SK-N-SH treated with all-trans-retinoic acid at 6 μM for 48 hours (cell line): ENCODE results near the gene ANKUB1.
"Not testable (repeated sequence)": the region's sequence is repeated elsewhere in the genome, so short reads cannot be mapped to it uniquely, and the experiment has no call there.

Experiments used
- ATAC-seq: fragments of 200-7000 bp; cut with Tn5 transposase; 3 replicates; pipeline ENCODE4 v1.9.1; 2020; ENCODE audit warnings: mild to moderate bottlenecking, moderate library complexity
- BACH2 ChIP-seq: fragments of 250-450 bp; sonication (Bioruptor Pico); IDR thresholded peaks from 2 replicates; pipeline ENCODE4 v1.9.0; 2021; ENCODE audit warnings: mild to moderate bottlenecking, borderline replicate concordance
- CSDC2 ChIP-seq: fragments of 250-450 bp; sonication (Bioruptor Pico); IDR thresholded peaks from 2 replicates; pipeline ENCODE4 v1.5.0; 2020; ENCODE audit warnings: mild to moderate bottlenecking, moderate library complexity
- GLIS3 ChIP-seq: fragments of 250-450 bp; sonication (Bioruptor Pico); IDR thresholded peaks from 2 replicates; pipeline ENCODE4 v1.5.0; 2020; ENCODE audit warnings: mild to moderate bottlenecking, moderate library complexity
- OSR1 ChIP-seq: fragments of 250-450 bp; sonication (Bioruptor Pico); IDR thresholded peaks from 2 replicates; pipeline ENCODE4 v1.8.0; 2022; ENCODE audit warnings: moderate library complexity, mild to moderate bottlenecking, inconsistent platforms
- PATZ1 ChIP-seq: fragments of 250-450 bp; sonication (Bioruptor Pico); IDR thresholded peaks from 2 replicates; pipeline ENCODE4 v1.8.0; 2020; ENCODE audit warnings: mild to moderate bottlenecking, moderate library complexity, borderline replicate concordance
- PPARA ChIP-seq: fragments of 250-450 bp; sonication (Bioruptor Pico); IDR thresholded peaks from 2 replicates; pipeline ENCODE4 v1.5.0; 2020; ENCODE audit warnings: mild to moderate bottlenecking, borderline replicate concordance
- RARB ChIP-seq: fragments of 250-450 bp; sonication (Bioruptor Pico); IDR thresholded peaks from 2 replicates; pipeline ENCODE4 v1.8.0; 2021; ENCODE audit warnings: mild to moderate bottlenecking, moderate library complexity
- TCF4 ChIP-seq: fragments of 250-450 bp; sonication (Bioruptor Pico); IDR thresholded peaks from 2 replicates; pipeline ENCODE4 v1.8.0; 2021; ENCODE audit warnings: mild to moderate bottlenecking, moderate library complexity, borderline replicate concordance
- TOX ChIP-seq: fragments of 250-450 bp; sonication (Bioruptor Pico); IDR thresholded peaks from 2 replicates; pipeline ENCODE4 v1.8.0; 2021; ENCODE audit warnings: mild to moderate bottlenecking, moderate library complexity, borderline replicate concordance
- TSHZ2 ChIP-seq: fragments of 250-450 bp; sonication (Bioruptor Pico); IDR thresholded peaks from 2 replicates; pipeline ENCODE4 v1.5.0; 2020; ENCODE audit warnings: mild to moderate bottlenecking, moderate library complexity
- ZC3H10 ChIP-seq: fragments of 250-450 bp; sonication (Bioruptor Pico); IDR thresholded peaks from 2 replicates; pipeline ENCODE4 v1.5.1; 2021; ENCODE audit warnings: mild to moderate bottlenecking, moderate library complexity
- ZFP30 ChIP-seq: fragments of 450-650 bp; formaldehyde crosslinking; IDR thresholded peaks from 2 replicates; pipeline ENCODE4 v1.5.0; 2022; ENCODE audit warnings: mild to moderate bottlenecking, moderate library complexity
- ZNF70 ChIP-seq: fragments of 450-650 bp; formaldehyde crosslinking; IDR thresholded peaks from 2 replicates; pipeline ENCODE4 v1.5.0; 2020; ENCODE audit warnings: mild to moderate bottlenecking, moderate library complexity
- ZNF8 ChIP-seq: fragments of 450-650 bp; formaldehyde crosslinking; IDR thresholded peaks from 2 replicates; pipeline ENCODE4 v1.5.0; 2020; ENCODE audit warnings: mild to moderate bottlenecking, moderate library complexity
- TF ChIP-seq, protein P1 (sequence below): fragments of 250-450 bp; sonication (Bioruptor Pico); IDR thresholded peaks from 2 replicates; pipeline ENCODE4 v1.5.1; 2020; ENCODE audit warnings: low read depth, mild to moderate bottlenecking, moderate library complexity
- TF ChIP-seq, protein P2 (sequence below): fragments of 250-450 bp; sonication (Bioruptor Pico); IDR thresholded peaks from 2 replicates; pipeline ENCODE4 v1.8.0; 2021; ENCODE audit warnings: low read depth, mild to moderate bottlenecking, moderate library complexity, borderline replicate concordance
- TF ChIP-seq, protein P3 (sequence below): fragments of 250-450 bp; sonication (Bioruptor Pico); IDR thresholded peaks from 2 replicates; pipeline ENCODE4 v1.5.1; 2021; ENCODE audit warnings: mild to moderate bottlenecking, moderate library complexity

The ANKUB1 gene

GRCh38 chr3:149831321-149831720 is 39.0 kb upstream of the ANKUB1 start:
- no peak for ATAC-seq

DNA sequence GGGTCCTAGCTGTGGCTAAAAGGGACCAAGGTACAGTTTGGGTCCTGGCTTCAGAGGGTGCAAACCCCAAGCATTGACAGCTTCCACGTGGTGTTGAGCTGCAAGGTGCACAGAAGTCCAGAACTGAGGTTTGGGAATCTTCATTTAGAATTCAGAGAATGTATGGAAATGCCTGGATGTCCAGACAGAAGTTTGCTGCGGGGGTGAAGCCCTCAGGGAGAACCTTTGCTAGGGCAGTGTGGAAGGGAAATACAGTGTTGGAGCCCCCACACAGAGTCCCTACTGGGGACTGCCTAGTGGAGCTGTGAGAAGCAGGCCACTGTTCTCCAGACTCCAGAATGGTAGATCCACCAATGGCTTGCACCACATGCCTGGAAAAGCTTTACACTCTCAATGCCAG is 38.5 kb upstream of the ANKUB1 start:
- no peak for TF ChIP-seq PPARA (CRISPR knock-in tag)
- TF ChIP-seq TOX (CRISPR knock-in tag), result no peak
- no peak for ATAC-seq

More at GRCh38 chr3:149831321-149831720, 39.0 kb upstream of the ANKUB1 start:
- TF ChIP-seq, protein P1, sequence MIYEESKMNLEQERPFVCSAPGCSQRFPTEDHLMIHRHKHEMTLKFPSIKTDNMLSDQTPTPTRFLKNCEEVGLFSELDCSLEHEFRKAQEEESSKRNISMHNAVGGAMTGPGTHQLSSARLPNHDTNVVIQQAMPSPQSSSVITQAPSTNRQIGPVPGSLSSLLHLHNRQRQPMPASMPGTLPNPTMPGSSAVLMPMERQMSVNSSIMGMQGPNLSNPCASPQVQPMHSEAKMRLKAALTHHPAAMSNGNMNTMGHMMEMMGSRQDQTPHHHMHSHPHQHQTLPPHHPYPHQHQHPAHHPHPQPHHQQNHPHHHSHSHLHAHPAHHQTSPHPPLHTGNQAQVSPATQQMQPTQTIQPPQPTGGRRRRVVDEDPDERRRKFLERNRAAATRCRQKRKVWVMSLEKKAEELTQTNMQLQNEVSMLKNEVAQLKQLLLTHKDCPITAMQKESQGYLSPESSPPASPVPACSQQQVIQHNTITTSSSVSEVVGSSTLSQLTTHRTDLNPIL (CRISPR knock-in tag), result no peak
- no peak for TF ChIP-seq CSDC2 (CRISPR knock-in tag)
- no peak for TF ChIP-seq TOX (CRISPR knock-in tag)
- TF ChIP-seq, protein P2, sequence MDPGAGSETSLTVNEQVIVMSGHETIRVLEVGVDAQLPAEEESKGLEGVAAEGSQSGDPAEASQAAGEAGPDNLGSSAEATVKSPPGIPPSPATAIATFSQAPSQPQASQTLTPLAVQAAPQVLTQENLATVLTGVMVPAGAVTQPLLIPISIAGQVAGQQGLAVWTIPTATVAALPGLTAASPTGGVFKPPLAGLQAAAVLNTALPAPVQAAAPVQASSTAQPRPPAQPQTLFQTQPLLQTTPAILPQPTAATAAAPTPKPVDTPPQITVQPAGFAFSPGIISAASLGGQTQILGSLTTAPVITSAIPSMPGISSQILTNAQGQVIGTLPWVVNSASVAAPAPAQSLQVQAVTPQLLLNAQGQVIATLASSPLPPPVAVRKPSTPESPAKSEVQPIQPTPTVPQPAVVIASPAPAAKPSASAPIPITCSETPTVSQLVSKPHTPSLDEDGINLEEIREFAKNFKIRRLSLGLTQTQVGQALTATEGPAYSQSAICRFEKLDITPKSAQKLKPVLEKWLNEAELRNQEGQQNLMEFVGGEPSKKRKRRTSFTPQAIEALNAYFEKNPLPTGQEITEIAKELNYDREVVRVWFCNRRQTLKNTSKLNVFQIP, result no peak
- TF ChIP-seq GLIS3 (CRISPR knock-in tag), result no peak

DNA sequence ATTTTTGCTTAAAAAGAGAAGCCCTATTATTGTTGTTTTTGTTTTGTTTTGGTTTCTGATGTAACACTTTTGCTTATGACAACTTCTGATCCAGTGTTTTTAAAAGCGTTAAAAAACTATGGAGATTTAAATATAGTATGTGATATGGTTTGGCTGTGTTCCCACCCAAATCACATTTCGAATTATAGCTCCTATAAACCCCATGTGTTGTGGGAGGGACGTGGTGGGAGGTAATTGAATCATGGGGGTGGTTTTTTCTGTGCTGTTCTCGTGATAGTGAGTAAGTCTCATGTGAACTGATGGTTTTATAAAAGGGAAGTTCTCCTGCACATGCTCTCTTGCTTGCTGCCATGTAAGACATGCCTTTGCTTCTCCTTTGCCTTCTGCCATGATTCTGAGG is 37.3 kb upstream of the ANKUB1 start:
- not testable (repeated sequence) for ATAC-seq

DNA sequence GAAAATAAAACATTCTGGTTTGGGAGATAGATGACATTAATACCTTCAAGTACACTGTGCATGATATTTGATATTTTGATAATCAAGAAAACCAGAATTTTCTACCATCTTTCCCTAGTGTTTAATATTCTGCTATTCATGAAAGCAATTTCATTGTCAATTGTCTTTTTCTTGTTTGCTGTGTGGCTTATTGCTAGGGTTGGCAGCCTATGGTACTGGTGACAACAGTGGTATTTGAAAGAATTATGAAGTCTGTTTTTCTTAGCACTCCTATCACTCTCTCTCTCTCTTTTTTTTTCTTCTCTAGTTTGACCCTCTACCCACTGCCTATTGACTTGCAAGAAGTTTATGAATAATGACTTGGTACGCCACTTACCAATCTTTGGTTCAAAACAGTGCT is 36.0 kb upstream of the ANKUB1 start:
- no peak for ATAC-seq
- TF ChIP-seq OSR1 (CRISPR knock-in tag) (no peak), BACH2 (CRISPR knock-in tag) (no peak), RARB (CRISPR knock-in tag) (no peak), TSHZ2 (CRISPR knock-in tag) (no peak), ZFP30 (CRISPR knock-in tag) (no peak), TOX (CRISPR knock-in tag) (no peak), ZNF8 (CRISPR knock-in tag) (no peak), ZC3H10 (CRISPR knock-in tag) (no peak), PATZ1 (CRISPR knock-in tag) (no peak), TCF4 (CRISPR knock-in tag) (no peak), ZNF70 (CRISPR knock-in tag) (no peak)
- TF ChIP-seq, protein P1 (CRISPR knock-in tag), result no peak
- TF ChIP-seq, protein P3, sequence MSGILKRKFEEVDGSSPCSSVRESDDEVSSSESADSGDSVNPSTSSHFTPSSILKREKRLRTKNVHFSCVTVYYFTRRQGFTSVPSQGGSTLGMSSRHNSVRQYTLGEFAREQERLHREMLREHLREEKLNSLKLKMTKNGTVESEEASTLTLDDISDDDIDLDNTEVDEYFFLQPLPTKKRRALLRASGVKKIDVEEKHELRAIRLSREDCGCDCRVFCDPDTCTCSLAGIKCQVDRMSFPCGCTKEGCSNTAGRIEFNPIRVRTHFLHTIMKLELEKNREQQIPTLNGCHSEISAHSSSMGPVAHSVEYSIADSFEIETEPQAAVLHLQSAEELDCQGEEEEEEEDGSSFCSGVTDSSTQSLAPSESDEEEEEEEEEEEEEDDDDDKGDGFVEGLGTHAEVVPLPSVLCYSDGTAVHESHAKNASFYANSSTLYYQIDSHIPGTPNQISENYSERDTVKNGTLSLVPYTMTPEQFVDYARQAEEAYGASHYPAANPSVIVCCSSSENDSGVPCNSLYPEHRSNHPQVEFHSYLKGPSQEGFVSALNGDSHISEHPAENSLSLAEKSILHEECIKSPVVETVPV (CRISPR knock-in tag), result no peak
